OCI-LY1 (cell line): ENCODE measurements around the gene UBR4.
"Not testable (repeated sequence)": the region's sequence is repeated elsewhere in the genome, so short reads cannot be mapped to it uniquely, and the experiment has no call there.

ENCODE experiments used
- CTCF ChIP-seq: fragments of 200-600 bp; sonication (generic), shearing (Covaris generic); IDR thresholded peaks from 2 replicates; pipeline ENCODE4 v1.5.1; 2017; ENCODE audit warnings: mild to moderate bottlenecking, antibody characterized with exemption, low read length, moderate library complexity, mixed read lengths
- EZH2 ChIP-seq: fragments of 200-600 bp; sonication (generic), shearing (Covaris generic); IDR thresholded peaks from 2 replicates; pipeline ENCODE4 v1.8.0; 2017; ENCODE audit warnings: borderline replicate concordance, mixed run types, mild to moderate bottlenecking, antibody characterized with exemption, low read length, moderate library complexity, mixed read lengths

GRCh38 chr1:19216585-19216984 lies 6.5 kb upstream of the UBR4 start:
- not testable (repeated sequence) for TF ChIP-seq CTCF, EZH2
